CD4-positive, alpha-beta T cell treated with Interleukin-4 for 1 hour (primary cell): Measurements from ENCODE around the gene MTHFSD.

Experiments
- DNase-seq, 2 donors: peaks; one replicate each; pipeline ENCODE4 v3.0.0-alpha.2; 2020 to 2022

Gene MTHFSD

DNA sequence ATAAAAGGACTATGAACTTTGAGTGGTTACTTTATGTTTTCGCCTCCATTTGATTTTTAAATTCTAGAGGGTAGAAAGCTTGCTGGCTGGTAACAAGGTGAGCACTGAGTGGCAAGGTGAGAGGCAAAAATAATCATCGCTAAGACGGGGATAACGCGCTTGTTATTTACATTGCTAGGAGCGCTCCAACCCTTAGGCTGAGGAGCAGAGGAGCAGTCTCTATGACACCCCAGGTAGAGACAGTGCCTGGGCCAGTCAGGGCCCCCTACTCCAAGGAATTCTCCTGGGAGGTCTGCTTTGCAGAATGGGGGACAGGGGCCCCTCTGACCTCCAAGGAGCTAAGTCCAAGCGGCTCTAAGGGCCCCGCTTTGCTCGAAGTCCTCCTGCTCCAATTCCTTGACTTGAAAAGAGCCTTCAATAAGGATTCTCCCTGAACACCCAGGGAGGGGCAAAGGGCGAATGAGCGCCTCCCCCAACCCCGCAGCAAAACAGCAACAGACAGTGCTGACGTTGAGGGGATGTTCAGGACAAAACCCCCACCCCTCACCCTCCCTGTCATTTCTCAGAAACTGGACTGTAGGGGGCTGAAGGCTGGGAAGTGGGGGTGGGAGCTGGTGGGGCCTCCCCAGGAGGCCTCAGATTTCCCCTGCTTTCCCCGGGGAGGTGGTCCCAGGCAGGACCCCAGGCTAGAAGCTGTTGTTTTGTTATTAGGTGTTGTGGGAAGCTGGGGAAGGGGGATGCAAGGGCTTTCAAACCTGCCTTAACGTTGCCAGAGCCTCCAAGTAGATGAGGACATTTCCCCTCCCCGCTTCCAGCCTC is 54.9 kb downstream of the MTHFSD start:
- DNase-seq = no peak

DNA sequence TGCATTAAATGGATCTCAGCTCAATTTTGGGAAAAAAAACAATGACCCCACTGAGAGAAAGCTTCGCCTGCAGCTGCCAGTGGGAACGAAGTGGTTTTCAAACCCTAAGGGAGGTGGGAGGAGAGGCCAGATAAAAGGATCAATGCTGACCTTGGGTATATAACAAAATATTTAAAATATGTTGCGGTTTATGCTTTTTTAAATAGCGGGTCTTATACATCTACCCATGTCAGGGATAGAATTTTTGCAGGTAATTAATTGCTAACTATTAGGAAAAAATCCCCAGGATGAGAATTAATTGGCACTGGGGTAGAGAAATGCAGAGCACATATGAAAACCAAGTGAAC is 55.6 kb downstream of the MTHFSD start:
- DNase-seq = no peak

DNA sequence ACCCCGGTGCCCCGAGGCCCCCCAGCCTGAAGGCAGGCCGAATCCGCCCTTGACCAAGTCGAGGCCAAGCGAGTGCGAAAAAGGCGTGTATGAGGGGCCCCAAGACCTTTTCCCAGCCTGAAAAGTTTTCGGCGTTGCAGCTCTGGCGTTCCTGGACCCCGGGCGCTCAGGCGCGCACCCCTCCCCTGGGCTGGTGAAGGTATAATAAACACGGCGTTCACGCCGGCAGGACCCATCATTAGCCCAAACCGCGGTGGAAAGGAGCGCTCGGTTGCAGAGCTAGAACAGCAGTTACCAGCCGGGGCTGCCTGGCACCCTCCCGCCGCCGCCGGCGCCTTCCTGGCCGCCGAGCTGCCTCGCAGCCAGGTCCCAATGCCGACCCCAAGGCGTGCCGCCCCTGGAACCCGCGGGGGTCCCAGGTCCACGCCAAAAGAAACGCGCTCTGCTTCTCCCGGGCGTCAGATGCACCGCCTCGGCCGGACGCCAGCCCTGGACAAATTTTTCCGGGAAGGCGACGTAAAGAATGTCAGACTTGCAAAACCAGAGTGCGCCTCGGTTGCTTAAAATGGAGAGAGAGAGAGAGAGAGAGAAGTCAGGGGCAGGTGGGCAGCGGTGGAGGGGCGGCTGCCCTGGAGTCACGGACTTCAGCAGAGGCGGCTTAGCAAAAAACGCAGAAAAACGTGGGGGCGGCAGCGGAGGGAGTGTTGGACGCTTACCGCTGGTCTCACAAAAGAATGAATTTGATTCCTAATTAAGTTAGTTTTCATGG is 56.2 kb downstream of the MTHFSD start:
- no peak for DNase-seq

DNA sequence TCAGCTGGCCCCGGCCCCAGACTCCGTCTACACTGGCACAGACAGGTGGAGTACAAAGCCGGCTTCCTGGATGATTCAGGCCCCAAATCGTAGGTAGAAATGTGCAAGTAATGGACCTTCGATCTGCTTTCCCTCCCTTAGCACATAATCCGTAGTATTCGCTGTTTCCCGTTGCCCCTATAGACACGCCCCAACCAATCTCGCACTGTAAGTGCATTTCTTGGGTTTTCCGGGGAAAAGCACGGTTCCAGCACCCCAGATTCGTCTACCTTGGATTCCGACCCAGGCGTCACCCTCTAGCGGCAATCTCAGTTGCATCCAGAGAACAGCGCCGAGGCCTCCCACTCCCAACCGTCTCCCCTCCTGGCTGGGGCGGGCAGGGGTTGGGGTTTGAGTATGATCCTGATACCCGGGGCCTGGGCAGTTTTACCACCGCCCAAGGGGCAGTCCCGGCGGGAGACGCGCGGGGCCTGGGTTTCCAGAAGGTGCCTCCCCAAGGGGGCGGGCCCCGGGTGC is 56.8 kb downstream of the MTHFSD start:
- DNase-seq = no peak

DNA sequence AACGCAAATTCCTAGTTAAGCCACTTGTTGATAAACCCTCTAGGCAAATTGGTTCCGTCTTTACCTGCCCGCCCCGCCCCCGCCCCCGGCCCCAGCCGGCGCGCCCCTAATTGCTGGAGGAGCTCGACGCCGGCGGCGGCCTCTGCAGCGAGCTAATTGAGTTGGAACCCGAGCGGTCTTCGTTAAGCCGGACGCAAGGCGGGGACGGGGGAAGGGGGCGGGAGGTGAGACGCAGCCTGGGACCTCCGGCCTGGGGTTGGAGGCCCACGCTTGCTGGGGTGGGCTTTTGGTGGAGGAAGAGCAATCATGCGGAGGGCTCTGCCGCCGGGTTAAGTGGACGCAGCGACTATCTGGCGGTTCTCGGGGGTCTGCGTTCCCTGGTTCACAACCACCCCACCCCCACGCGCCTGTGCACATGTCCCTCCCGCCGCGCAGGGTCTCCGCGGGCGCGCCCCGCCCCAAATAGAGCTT is 57.4 kb downstream of the MTHFSD start:
- DNase-seq = no peak

DNA sequence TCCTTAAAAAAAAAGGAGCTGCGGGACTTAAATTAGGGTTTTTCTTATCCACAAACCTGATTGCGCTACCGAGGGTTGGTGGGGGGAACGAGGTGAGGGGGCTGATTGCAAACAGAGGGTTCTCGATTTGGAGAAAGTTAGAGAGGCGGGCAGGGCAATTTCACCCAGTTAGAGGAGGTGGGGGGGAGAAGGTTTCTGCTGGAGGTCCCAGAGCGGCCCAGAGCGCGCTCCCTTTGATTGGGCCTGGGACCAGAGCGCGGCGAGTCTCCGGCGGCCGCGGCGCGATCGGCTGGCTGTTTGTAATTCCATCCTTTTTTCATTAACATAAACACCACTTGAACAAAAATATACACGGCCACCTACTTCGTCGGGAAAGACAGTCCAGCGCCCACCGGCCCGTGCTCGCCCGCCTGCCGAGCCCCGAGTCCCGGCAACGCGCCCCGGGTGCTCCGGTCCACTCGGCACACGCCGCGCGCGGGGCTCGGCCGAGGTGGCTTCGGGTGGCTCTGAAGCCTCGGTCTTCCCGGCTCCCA is 58.0 kb downstream of the MTHFSD start:
- DNase-seq = no peak

DNA sequence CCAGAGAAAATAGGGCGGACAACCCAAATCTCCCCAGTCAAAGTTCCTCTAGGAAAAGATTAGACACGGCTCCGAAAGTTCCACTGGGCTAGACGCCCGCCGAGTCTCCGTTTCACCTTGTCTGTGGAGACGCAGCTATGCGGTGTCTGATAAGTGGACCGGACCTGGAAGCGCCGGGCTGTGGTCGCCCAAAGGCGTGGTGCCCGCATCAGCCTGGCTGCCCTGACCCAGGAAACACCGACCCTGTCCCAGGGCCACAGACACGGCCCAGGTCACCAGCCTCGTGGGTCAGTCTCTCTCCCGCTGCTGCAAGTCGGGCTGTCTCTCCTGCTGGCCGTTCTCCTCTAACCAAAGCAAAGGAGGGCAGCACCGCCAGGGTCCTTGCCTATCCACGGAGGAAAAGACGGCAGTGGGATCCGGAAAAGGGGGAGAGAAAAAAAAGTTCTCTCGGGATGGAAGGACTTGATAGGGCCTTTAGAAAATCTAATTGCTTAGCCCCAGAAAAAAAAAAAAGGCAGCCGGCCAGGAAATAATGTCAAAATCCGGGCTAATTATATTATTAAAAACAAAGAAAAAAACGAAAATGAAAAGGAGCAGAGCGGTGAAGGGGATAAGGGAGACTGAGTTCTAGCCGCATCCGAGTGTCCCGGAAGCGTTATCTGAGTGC is 58.6 kb downstream of the MTHFSD start:
- no peak for DNase-seq

DNA sequence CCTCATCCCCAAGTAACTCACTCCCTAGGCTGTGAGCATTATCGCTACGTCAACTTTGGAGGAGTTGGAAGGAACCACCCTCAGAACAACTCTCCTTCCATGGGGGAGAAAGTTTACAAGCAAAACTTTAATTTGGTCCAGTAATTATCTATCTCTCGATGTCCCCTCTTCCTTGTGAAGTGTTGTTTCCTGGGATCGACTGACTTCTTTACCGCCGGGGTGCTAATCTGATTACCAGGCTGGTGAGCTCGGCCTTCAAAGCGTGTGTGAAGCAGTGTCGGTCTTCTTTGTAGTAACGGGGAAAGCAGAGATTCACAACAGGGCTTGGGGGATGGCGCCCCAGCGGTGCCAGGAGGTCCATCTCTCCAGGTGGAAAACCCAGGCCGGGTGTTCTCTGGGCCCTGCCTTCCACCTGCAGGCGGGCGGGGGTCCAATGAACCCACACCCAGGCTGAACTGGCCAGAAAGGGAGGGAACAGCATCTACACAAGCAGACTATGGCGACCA is 59.2 kb downstream of the MTHFSD start:
- DNase-seq = no peak

DNA sequence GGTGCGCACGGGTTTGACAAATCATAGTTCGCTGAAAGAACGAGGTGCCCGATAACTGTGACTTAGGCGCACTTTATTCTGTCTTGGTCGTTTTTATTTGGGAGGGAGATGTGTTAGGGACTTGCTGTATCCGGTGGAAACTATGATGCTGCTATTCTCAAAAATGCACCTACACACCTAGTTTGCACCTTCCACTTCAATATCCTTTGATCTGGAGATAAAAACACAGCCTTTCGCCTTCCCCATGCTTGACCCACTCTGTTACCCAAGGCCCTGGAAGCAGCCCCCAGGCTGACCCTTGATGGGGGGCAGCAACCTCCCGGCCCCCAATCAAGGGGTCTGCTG is 59.7 kb downstream of the MTHFSD start:
- no peak for DNase-seq

DNA sequence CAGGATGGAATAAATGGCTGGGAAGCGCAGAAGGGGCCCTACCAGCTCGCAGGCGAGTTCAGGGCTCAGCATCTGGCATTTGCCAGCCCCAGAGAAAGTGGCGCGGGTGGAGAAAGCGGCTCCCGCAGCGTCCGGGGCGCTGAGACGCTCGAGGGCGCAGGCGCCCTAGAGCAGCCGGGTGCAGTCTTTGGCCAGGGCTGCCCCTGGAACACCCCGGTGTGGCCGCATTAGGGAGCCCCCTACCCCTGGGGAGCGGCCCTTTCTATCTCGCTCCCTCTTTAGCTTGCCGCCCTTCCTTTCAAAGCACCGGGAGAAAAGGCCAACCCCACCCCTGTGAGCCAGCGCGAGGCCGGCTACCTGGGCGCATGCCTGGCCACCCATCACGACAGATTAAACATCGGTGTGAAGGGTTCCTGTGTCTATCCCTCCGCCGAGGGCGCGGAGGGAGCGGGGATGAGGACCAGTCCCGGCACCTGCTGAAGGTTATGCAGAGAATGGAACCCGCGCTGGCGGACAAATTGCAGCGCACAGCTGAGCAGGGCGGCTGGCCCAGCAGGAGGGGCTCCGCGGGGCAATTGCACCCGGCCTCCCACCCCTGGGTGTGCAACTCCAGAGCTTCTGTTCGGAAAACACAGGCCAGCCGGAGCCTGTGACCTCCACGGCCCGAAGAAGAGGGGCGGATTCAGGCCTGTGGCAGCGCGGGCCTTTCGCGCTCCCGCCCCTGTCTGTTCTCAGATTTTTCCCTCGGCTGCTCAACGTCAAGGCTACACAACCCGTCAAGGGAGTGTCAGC is 60.3 kb downstream of the MTHFSD start:
- no peak for DNase-seq

DNA sequence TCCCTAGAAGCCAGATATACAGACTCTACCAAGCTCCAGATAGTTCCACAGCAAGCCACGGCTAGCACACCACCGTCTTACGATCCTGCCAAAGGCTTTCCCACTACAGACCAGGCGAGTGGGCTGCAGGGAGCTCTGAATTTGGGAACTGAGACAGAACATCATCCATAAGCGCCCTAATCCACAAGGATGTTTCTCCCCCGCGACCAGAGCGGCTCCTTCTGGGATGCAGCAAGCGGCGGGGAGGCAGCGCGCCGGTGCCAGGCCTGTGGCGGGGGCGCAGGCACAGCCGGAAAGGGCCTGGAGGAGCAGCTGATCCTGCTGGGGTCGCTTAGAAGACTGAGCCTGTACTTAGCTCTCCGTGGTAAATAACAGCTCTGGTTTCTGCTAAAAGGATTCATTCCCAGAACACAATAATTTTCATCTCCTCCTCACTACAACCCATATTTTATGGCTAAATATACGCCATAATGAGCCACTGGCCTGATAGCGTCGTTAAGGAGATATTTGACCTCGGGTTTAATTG is 60.9 kb downstream of the MTHFSD start:
- no peak for DNase-seq

DNA sequence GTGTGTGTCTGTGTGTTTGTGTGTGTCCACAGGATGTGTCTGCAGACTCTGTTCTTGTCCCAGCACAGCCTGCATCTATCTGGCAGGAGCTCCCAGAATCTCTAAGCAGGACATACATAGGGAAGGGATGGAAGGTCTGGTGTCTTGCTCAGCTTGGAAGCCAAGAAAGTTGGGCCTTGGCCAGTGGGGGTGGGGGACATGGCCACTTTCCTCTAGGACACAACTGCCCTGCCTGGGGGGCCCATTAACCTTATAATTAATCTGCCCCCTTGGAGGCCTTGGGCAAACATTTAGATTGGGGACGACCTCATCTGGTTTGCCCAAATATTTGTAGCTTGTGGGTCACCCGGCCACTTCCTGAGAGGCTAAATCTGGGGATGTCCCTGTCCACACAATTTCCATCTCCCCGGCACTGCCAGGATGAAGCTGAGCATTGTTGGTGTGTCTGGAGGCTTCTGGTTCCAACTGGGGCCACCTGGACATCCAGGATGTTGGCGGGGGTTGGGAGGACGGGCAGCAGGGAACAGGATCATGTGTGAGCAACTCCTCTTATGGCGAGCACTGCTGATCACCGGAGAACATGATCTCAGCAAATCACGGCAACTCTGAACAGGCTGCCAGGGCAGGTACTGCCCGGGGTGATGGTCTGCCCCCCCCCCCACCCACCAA is 61.9 kb downstream of the MTHFSD start:
- no peak for DNase-seq

DNA sequence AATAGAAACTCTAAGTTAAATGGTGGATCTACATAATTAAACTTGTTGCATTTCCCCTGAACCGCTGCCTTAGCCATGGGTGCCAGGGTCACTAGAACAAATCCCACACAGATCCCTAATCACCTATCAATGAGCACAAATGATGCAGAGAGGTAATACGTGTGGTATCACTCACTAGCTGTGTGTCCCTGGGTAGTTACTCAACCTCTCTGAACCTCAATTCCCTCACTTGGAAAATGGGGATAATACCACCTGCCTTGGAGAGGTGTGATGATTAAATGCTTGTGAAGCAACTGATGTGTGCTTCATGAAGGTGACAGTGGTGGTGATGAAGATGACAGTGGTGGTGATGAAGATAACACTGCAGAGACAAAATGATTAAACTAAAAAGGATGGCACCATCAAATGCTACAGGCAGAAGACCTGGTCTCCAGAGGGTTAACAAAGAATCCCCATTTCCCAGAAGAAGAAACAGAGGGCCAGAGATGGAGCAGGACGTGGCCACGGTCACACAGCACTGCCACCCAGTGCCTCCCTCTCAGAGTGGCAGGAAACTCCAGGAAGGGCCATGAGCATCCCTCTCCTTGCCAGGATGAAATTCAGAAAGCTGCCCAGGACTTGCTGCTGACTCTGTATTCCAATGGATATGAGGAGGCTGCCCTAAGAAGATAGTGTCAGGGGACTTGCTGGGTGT is 62.6 kb downstream of the MTHFSD start:
- DNase-seq = no peak

DNA sequence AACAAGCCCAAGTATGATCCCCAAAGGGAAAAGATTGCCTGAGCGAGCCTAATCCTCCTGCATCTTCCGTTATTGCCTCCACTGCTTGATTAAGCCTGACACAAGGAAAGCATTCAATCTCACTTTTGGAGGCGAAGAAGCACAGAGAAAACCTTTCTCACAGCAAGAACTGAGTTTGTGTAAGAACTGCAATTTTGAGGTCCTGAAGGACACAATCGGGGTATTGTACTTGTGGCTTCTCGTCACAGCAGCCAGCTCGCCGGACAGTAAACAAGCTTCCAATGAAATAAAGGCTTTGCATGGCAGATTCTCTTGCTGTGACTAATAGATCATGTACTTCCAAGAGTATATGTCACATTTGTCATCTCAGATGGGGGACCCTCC is 63.4 kb downstream of the MTHFSD start:
- DNase-seq = no peak

DNA sequence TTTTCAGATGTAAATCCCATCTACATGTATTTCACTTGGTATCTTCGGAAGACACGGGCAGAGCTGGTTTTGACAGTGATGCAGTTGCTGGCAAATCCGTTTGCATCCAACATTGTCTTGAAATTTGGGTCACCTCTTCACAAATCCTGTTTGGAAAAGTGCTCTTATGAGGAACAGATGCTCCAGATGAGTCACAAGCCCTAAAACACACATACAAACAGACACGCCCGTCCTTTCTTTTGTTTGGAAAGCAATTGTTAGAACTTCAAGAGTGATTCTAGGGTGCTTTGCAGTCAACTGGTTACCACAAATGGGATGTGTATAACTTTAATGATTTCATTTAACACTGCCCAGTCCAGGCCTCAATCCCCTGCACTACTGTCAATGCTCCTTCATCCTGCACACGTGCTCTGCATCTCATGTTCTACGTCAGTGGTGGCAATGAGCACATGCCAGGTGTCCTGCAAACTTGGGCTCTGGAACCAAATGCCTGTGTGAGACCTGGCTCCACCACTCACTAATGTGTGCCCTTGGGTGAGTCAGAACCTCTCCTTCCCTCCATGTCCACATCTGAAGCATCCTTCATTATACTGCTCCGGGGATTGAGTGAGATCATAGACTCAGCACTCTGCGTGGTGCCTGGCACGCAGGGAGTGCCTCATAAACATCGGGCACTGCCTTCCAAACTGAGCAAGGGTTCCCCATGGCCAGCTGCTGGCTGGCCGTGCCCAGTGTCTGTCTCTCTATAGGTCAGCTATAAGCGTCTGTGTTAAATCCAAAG is 64.0 kb downstream of the MTHFSD start:
- DNase-seq = no peak

DNA sequence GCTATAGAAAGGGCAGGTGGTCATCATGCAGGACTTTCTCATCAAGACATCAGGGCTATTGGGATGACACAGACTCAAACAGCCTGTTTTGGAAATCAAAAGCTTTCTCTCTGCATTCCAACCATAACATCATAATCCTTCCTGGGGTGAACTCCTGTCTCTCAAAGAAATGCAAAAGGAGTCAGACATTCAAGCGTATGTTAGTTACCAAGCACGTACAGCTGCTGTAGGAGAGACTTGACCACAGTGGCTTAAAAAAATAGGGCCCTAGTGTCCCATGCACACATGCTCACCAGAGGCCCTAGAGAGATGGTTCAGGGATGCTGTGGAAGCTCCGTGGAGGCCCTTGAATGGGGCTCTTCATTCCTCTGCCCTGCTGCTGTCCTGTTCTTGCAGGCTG is 69.3 kb downstream of the MTHFSD start:
- DNase-seq = no peak

DNA sequence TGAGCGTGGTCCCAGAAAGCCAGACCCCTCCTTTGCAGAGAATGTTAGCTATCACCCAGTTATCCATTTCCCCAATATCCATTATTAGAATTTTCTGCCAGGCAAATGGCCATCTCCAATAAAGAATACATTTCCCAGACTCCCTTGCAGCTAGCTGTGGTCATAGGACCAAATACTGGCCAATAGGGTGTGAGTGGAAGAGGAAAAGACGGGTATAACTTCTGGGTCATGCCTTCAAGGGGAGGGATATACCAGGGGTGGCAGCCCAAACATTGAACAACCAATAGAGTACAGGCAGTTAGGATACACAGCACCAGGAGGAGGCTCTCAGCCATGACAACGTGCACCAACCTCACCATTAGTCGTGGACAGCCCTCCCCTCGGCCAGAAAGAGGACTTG is 70.8 kb downstream of the MTHFSD start:
- no peak for DNase-seq

DNA sequence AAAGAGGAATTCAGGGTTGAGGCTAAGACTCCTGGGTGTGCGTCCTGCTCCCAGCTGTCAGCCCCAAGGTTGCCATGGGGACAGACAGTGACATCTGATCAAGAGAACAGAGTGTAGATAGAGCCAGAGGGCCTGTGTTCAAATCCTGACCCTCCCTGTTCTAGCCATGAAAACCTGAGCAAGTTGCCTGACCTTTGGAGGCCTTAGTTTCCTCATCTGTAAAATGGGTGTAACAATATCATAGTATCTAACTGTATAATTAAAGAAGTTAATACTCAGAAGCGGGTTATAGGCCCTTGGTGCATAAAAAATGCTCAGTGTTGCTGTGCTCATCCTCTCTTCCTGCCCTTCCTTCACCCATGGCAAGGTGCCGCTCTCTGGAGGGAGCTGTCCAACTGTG is 73.4 kb downstream of the MTHFSD start:
- no peak for DNase-seq

DNA sequence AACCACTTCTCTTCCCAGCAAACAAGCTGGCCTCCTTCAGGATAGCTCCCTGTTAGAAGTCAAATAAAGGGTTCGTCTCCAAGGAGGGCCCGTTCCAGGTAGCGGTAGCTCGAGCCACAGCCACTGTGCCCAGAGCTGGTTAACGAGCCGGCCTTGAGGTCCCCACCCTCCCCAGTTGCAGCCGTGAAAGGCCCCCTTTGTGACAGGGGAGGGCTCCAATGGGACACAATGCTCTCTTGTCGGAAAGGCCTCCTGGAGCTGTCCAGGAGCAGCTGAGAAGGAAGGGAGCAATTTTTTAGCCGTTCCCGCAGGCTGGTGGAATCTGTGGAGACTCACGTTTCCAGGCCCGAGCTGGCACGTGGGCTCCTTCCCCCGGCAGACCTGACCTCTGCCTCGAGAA is 74.6 kb downstream of the MTHFSD start:
- no peak for DNase-seq
